ENCODE data around the gene RHBDL1.

DNA sequence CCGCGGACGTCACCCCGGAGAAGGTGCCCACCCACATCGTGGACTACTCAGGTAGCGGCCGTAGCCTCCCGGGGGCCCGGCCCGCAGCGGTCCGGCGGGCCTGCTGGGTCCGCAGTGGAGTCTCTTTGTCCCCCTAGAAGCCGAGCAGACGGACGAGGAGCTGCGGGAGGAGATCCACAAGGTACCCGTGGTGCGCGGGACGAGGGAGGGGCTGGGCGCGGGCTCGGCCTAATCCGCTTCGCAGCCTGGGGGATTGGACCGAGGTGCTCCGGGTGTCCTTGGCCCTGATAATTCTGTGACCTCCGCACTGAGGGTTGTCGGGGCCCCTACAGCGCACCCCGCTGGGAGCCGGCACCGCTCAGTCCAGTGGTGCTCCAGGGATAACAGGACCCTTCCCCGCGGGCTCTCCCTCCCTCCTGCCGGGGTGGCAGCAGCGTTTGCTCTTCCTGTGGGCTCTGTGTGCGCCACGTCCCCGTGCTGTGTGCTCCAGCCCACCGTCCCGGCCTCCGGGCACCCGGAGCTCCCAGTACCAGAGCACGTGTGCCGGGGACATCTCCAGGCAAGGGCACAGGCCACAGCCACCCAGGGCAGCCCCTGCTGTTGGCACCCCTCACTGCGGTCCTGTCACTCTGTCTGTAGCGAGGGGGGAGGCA is 6.8 kb upstream of the RHBDL1 start:
- no peak for TF ChIP-seq CREB1 (IDR thresholded peaks at IDR 0.05; ENCODE audit: low read depth)
- TF ChIP-seq, protein P1, sequence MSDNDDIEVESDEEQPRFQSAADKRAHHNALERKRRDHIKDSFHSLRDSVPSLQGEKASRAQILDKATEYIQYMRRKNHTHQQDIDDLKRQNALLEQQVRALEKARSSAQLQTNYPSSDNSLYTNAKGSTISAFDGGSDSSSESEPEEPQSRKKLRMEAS (IDR thresholded peaks at IDR 0.05), result no peak
- TF ChIP-seq EP300 (IDR thresholded peaks at IDR 0.05; ENCODE audit: borderline replicate concordance), result no peak
- TF ChIP-seq TAF1 (IDR thresholded peaks at IDR 0.05; ENCODE audit: low read depth), result no peak
- TF ChIP-seq REST (IDR thresholded peaks at IDR 0.05; ENCODE audit: low read depth), result no peak
- TF ChIP-seq TCF12 (IDR thresholded peaks at IDR 0.05; ENCODE audit: low read depth), result no peak
- TF ChIP-seq TEAD4 (IDR thresholded peaks at IDR 0.05), result no peak
- no peak for TF ChIP-seq CEBPB (IDR thresholded peaks at IDR 0.05)
- no peak for TF ChIP-seq FOXM1 (IDR thresholded peaks at IDR 0.05; ENCODE audit: borderline replicate concordance, low read depth)
- TF ChIP-seq RAD21 (IDR thresholded peaks at IDR 0.05; ENCODE audit: low read depth), result no peak
- TF ChIP-seq USF1 (IDR thresholded peaks at IDR 0.05), result no peak
- TF ChIP-seq YY1 (IDR thresholded peaks at IDR 0.05; ENCODE audit: low read depth), result no peak
- TF ChIP-seq NFIC (IDR thresholded peaks at IDR 0.05), result no peak
- no peak for TF ChIP-seq EGR1 (IDR thresholded peaks at IDR 0.05)

Measured in Ishikawa (cell line).